GM04504 (cell line): ENCODE data around the gene MXD4.

ENCODE experiments used
- DNase-seq: peaks from one replicate; pipeline ENCODE4 v3.0.0-alpha.2; 2012; ENCODE audit warnings: low read depth

MXD4 gene

DNA sequence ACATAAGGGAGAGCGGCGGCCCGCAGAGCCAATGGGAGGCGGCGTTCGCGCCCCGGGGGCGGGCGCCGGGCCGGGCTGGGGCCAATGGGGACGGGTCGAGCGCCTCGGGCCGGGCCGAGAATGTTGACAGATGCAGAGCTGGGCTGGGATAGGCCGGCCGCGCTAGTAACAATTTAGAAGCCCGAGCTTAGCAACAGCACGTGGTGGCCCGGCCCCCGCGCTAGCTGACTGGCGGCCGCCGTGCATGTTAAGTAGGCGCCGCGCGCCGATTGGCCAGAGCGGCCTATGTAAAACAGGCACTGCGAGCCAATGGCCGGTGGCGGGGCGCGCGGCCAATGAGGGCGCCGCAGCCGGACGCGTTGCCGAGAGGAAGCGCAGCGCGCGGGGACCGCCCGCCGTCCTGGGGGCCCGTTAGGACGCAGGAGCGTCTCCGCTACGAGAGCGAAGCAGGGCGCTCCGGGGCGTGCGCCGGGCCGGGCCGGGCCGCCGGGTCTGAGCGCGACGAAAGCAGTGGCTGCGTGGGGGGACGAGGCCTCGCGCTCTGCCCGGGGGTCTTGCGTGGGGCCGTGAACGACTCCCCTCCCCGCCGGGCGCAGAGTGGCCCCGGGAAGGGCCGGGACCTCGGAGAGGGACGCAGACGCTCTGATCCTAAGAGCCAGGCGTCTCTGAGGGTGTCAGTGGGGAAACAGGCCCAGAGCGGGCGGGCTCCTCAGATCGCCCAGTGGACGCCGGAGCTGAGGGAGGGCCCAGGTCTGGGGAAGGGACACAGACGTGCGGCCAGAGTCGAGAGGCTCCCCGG, 435 bp upstream of the MXD4 start:
- peak; percentile 99 for DNase-seq

DNA sequence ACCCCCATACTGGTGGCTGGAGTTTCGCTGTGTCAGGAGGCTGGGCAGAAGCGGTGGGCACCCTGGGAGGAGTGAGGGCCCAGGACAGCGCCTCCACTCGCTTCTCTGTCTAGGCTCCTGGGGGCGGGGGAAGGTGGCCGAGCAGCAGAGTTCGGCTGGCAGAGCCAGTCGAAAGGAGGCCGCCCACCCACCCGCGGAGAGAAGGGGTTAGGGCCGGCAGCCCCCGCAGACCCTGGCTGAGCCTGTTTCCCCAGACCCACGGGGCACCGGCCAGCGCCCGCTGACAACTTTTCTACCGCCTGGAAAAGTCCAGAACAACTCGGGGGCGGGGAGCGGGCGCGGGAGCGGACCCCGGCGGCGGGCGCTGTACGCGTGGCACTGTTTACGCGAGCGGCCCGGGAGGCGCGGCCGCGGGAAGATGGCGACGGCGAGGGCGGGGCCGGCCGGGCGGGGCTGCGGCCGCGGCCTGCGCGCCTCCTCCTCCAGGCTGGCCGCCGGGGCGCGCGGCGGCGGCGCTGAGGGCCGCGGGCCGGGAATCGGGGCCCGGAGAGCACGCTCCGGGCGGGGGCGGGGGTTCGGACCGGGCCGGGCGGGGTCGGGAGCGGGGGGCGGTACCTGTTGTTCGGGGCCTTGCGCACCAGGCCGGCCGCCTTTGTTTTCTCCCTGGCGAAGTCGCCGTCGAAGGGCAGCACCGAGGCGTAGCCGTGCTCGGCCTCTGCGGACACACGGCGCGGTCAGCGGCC, 628 bp downstream of the MXD4 start:
- no peak for DNase-seq

DNA sequence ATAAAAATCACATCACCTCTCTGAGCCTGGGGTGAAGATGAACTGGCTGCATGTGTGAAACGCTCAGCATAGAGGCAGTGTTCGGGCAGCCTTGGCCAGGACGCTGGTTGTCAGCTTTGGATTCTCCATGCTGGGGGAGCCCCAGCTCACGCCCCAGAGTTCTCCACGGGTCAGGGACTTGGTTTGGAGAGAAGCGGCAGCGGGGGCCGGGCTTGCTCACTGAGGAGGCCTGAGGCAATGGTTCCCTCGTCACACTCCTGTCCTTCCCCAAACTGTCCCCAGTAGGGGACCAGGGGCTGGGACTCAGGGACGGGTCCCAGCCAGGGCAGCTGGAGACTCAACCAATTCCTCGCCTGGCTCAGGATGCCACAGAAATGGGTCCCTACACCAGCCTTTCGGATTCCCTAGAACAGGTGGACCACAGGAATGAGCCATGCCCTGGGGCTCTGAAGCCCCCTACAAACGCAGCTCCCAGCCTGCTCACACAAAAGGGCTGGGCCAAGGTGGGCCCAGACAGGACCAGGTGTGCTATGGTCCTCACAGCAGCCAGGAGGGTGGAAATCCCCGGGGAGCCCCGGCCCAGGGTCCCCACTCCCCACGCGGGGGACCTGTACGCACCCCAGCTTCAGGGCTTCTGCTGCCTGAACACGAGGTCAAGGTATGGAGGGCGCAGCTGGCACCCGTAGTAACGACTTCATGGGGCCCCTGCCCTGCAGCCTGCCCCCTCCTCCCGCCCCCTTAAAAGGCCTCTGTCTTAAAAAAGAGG, 1.4 kb downstream of the MXD4 start:
- no peak for DNase-seq

DNA sequence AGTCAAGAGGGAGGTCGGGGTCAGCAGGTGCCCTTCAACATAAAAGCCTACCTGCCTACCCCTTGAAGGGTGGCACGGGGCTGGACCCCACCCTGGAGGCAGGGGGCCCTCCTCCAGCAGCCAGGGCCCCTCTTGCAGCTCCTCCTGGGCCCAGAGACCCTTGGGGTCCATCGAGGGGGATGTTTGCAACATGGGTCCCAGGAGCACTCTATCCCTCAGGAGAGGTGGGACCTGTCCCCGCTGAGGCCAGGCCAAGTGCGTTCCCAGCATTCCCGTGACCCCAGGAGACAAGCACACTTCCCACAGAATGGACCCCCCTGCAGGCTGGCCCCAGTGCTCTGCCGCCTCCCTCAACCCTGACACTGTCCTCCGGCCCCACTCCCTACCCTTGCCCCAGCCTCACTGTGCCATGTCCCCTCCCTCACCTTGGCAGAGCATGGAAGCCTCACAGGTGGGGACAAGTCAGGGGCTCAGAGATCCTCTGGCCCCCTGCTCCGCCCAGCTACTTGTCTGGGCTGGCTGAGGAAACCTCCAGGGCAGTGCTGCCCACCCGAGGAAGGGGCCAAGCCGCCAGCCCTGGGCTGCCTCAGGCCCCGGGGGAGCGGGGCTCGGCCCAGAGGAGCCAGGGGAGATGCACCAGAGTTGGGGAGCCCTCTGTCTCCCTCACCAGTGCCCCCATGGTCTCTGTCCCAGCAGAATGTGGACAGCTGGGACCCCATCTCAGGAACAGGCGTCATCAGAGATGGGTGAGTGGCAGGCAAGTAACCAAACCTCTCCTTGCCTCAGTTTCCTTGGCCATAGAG, 2.2 kb downstream of the MXD4 start:
- DNase-seq = no peak

DNA sequence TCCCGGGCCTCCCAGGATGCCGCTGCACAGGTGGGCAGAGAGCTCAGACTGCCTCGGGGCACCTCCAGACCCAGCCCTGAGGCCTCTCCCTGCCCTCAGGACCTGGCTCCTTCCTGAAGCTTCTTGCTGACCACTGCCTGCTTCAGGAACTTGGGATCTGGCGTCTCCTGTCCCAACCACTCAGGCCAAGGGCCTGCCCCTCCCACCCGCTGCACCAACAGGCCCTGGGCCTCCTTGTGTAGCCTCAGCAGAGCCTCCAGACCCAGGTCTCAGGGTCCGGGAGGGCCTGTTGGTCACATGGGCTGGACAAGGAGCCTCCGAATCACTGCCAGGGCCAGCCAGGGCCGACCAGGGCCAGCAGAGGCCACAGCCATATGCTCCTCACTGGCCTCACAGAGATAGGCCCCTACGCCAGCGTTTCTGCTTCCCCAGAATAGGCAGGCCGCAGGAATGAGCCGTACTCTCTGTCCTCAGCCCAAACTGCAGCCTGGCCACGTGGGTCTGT, 2.8 kb downstream of the MXD4 start:
- no peak for DNase-seq

DNA sequence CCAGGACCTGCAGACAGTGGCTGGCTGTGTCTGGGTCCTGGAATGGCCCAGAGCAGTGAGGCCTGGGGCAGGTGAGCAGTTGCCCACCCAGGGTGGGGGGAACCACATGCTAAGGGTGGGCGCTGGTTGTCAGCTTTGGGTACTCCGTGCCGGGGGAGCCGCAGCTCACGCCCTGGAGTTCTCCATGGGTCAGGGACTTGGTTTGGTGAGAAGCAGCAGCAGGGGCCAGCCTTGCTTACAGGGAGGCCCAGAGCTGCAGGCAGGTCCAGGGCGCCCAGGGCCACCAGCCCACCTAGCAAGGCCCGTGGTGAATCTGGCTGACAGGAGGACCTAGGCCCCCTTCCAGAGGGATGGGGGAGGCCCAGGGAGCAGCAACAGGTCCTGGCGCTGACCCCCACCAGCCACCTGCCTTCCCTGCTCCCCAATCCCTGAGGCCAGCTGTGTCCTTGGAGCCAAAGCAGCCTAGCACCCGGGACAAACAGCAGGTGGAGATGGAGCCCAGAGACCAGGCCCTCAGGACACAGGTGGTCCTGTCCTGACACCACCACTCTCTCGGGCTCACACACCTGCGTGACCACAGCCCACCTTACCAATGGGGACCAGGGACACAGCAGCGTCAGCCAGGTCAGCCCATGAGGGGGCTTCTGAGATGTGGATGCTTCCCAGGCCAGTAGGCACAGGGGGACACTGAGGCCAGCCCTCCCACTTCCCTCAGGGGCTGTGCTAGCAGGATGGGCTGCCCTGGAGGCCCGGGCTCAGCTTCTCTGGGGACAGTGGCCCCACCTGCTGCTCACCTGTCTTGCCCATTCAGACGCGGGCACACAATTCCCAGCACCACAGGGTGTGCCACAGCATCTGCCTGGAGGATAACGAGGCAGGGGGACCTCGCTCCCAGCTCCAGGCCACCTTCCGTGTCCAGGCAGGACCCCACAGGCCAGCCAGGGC, 3.5 kb downstream of the MXD4 start:
- DNase-seq = no peak

DNA sequence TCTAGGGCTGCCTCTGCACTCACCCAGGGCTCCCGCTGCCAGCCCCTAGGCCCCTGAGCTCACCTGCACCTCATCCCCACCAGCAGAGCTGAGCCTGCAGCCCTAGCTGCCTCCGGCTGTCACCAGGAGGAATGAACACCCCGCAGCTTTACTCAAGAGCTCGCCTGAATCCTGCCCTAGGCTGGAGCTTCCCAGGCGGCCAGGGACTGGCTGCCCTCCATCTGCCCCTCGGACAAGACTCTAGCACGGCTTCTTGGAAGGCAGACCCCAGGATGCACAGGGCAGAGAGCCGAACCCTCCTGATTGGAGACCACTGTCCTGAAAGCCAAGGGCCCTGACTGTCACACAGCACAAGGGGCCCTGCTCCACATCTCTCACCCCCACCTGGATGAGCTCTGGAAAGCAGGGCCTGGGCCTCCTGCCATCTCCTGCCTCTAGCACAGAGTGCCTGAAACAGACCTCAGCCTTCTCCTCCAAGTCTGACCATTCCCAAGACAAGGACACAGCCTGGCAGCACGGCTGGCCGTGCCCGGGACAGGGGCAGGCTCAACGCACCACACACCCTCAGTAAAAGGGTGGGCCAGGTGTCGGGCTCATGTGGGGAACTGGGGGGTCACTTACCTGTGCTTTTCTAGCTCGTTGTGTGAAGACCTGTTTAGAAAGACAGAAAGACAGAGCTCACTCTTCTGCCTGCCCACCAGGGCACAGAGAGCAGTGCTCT, 4.4 kb downstream of the MXD4 start:
- no peak for DNase-seq

DNA sequence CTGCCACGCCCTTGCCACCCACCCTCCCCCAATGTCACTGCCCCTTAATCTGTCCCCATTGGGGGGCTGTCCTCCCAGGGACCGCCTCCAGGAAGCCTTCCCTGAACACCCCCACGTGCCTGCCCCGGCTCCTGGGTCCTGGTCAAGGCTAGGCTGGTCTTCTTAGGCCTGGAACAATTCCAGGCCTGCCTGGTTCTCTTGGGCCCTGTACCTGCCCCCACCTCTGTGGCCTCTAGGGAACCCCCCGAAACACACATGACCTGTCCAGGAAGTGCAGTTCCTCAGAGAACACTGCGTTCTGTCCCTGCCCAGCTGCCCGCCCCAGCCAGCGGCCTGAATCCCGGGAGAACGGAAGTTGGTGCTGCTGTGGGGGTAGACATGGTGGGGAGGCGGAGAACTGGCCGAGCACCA, 5.1 kb downstream of the MXD4 start:
- no peak for DNase-seq

DNA sequence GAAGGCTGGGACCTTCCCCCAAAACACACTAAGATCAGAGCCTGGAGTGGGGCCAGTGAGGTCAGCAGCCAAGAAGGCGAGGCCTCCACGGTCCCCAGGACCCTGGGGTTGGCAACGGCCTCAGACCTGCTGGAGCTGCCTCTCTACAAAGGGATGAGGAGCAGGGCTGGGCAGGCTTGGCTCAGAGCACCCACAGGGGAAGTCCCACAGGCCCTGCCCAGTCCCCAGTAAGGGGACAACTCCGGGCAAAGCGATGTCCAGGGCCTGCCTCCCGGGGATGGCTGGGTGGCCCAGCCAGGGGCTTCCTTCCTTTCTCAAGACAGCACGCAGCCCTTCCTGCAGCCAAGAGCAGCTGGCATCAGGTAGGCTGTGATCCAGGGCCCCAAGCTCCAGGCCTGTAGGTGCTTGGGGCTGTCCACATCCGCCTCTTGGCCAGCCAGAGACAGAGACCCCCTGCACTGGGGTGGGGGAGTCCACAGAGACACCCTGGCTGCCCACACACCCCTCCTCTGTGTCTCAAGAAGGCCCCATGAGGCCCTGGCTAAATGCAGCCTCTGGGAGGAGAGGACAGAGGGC, 5.7 kb downstream of the MXD4 start:
- DNase-seq = no peak

DNA sequence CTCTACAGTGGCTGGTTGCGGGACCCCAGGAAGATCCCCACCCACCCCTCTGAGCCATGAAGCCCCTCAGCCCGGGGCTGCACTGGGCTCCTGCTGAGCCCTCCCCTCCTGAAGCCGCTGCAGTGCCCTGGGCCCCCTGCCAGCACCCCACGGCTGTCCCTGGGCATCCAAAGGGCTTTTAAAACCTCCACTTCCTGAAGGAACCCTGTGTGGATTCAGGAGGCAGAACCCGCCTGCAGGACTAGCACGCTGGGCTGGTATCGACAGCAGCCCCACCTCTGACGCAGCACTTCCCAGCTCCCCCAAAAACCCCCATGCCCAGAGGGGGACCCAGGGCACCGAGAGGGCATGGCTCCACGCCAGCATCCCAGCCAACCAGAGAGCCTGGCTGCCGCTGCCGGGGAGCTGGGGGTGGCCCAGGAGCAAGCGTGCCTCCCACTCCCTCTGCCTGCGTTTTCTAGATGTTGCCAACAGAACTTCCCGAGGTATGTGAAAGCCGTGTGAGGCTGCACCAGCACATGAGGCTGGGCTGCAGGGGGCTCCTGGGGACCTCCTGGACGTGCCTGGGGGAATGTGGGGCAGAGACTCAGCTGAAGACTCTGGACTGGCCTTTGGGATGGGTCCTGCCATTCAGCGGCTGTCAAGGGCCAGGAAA, 6.3 kb downstream of the MXD4 start:
- no peak for DNase-seq

DNA sequence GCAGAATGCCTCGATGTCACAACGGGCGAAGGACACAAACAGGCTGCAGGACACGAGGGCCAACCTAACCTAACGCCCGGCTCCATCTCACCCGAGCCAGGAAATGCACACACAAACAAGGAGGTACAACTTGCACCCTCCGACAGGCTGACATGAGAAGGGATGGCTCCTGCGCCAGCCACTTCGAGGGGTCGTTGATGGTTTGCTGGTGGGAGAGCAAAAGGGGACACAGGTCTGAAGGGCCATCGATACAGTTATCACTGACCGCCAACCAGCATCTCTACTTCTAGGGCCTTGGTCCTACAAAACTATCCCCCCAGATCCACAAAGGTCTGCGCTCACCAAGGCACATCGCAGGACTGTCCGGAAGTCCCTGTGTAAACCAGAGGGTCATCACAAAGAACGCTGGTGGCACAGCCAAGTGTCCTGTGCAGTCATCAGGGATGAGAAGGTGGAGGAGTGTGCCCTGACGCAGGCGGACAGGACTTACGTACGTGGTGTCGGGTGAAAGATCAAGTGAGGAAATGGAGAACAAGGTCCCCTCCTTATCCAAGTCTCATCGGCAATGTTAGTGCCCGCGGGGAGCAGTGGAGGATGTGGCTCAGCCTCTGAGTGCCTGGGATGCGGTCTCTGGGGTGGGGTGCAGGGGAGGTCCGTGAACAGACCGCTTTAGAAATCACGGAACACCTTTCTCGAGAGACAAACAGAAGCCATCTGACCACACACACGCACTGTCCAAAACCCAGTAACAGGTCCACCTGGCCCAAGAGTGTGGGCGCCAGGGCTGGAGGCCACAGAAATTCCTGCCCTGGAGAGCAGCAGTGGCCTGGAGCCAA, 7.0 kb downstream of the MXD4 start:
- DNase-seq = no peak

DNA sequence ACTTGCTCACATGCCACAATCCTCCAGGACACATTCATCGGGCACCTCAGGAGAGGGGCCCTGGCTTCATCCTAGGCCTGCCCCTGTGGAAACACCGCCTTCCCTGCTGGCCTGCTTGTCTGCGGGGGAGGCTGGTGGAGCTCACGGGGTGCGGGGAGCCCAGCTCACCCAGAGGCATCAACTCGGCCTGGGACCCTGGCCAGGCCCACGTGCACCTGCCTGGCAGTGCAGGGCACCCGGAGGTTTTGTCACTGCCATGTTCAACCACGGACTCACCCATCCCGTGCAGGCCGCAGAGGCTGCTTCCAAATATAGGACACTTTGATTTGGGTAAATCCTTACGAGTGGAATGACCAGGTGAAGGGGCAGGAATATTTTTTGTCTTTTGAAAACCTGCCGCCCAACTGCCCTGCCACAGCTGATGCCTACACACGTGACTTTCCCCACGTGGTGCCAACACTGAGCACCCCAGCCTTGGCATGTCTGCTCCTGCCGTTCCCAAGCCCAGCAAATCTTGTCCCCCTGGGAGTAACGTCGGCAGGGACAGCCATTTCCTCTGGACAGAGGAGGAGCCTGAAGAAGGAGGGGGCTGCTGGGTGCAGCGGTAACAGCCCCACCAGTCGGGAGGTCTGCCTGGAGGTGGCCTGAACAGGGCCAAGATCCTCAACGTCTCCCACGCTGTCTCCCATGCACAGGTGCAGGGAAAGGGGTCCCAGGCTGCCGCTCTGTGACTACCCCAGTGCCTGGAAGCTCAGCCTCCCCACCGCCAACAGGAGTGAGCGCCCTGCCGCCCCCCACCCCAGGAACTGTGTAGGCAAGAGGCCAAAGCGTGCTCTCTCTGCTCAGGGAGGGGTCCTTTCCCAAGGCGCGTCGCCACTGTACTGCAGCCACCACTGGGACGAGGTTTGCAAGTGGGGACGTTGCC, 8.5 kb downstream of the MXD4 start:
- no peak for DNase-seq

DNA sequence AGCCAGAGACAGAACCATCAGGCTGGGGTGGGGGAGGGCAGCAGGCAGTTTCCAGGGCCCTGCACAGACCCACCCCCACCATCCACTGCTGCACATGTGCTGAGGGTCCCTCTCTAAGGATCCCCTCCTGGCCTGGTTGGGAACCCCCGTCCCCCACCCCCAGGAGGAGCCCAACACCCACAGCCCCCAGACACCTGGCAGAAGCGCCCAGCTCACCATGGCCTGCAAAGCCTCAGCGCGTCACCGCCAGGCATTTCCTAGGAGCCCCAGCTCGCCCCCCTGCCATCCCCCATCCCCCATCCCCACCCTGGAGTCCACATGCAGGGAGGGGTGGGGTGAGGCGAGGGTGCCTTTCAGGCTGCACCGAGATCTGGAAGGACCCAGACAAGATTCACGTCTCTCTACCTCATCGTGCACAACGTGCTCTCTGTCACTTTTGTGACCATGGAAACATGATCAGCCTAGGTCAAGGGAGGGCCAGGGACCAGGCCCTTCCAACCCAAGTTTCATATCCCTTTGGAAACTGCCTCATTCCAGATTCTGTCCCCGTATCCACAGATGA, 9.3 kb downstream of the MXD4 start:
- no peak for DNase-seq

DNA sequence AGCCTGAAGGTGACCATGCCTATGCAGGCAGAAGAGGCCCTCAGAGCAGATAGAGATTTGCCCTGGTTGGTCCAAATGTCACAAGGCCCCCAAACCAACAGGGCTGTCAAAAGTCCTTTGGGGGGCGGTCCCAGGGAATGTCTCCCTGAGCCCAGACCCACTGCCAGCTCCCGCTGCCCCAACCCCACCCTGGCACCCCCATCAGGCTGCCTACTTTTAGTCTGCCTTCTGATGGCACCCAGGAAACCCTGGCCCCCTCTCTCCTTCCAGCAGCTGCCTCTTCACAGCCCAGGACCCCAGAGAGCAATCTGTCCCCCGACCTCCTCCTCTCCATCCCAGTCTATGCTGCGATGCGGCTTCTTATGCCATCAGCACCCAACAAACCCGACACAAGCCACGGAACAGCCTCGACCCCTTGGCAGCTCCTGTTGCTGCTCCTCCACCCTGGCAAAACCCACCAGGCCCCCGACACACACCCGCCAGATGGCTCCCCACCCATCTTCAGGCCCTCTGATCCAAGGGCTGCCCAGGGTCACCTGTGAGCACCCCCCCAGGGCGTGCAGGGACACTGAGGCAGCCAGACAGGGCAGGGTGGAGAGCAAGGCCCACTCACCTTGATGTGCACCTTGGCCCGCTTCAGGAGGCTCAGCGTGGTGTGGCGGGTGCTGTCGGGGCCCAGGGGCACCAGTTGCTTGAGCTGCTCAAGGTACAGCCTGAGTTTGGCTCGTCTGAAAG, 9.9 kb downstream of the MXD4 start:
- DNase-seq = no peak

DNA sequence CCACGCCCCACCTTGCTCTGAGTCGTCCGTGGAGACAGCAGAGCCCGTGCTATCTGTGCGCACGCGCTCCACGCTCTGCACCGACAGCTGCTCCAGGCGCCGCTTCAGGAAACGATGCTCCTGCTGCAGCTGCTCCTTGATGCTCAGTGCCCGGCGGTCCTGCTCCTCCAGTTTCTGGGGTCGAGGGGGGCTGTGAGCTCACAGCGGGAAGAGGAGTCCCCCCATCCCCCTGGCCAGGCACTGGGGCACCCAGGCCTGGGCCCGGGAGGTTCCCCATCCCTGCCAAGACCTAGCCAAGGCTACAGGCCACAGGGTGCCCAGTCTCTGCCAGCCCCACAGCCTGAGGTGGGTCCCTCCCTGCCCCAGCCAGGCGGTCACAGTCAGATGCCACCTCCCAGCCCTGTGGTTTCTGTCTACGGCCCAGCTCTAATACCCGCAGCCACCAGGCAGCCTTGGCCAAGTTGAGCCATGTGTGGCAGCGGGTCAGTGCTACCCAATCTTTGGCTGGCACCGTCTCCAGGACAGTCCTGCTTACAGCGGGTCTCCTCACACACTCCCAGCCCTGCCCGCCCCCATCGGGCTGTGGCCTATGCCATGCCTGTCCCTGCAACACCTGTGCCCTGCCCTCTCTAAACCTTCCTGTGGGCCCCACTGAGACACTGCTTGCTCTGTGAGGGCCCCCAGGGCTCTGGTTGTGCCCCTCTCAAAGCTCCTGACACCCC, 10.7 kb downstream of the MXD4 start:
- no peak for DNase-seq
